H9 (cell line): Measurements from ENCODE around the gene ARRDC1. TPM values are rescaled to one million over a fixed set of nuclear protein-coding genes. Genes with fewer than 3 reads are reported as not detected.

Experiments used
- DNase-seq: peaks from one replicate; pipeline ENCODE4 v3.0.0-alpha.2; 2017
- H2AFZ ChIP-seq: one replicate; pipeline ENCODE4 v1.6.1; 2013; ENCODE audit warnings: mild to moderate bottlenecking, low read length, control low read depth, moderate library complexity
- H2AK5ac ChIP-seq: 2 replicates; pipeline ENCODE4 v1.6.1; 2013; ENCODE audit warnings: low read length, control low read depth, mixed read lengths; ENCODE audit not compliant: insufficient read length
- H2BK120ac ChIP-seq: one replicate; pipeline ENCODE4 v1.6.1; 2013; ENCODE audit warnings: low read depth, mild to moderate bottlenecking, low read length, control low read depth, inconsistent platforms; ENCODE audit not compliant: poor library complexity, severe bottlenecking
- H2BK12ac ChIP-seq: 2 replicates; pipeline ENCODE4 v1.6.1; 2013; ENCODE audit warnings: low read length, control low read depth, mixed read lengths, low read depth; ENCODE audit not compliant: insufficient read length
- H2BK15ac ChIP-seq: 2 replicates; pipeline ENCODE4 v1.6.1; 2013; ENCODE audit warnings: low read depth, low read length, control low read depth
- H2BK20ac ChIP-seq: one replicate; pipeline ENCODE4 v1.6.1; 2013; ENCODE audit warnings: low read depth, mild to moderate bottlenecking, low read length, control low read depth, inconsistent platforms; ENCODE audit not compliant: poor library complexity, severe bottlenecking
- H2BK5ac ChIP-seq: 2 replicates; pipeline ENCODE4 v1.6.1; 2013; ENCODE audit warnings: low read length, control low read depth, mixed read lengths; ENCODE audit not compliant: insufficient read length
- H3K14ac ChIP-seq: 2 replicates; pipeline ENCODE4 v1.6.1; 2013; ENCODE audit warnings: low read length, control low read depth; ENCODE audit not compliant: insufficient read depth
- H3K18ac ChIP-seq: 2 replicates; pipeline ENCODE4 v1.6.1; 2013; ENCODE audit warnings: low read depth, mild to moderate bottlenecking, mixed read lengths, low read length, control low read depth; ENCODE audit not compliant: insufficient read length
- H3K23ac ChIP-seq: 2 replicates; pipeline ENCODE4 v1.6.1; 2013; ENCODE audit warnings: low read length, control low read depth, mixed read lengths, low read depth; ENCODE audit not compliant: insufficient read length
- H3K23me2 ChIP-seq: 2 replicates; pipeline ENCODE4 v1.6.1; 2013; ENCODE audit warnings: low read depth, mild to moderate bottlenecking, mixed read lengths, low read length, control low read depth; ENCODE audit not compliant: insufficient read length, poor library complexity, severe bottlenecking
- H3K27ac ChIP-seq: 2 replicates; pipeline ENCODE4 v1.5.1; 2013; ENCODE audit warnings: low read length, control low read depth, mixed read lengths, low read depth; ENCODE audit not compliant: insufficient read length
- H3K27me3 ChIP-seq: 2 replicates; pipeline ENCODE4 v1.6.1; 2013; ENCODE audit warnings: low read length, control low read depth, inconsistent platforms; ENCODE audit not compliant: insufficient read depth
- H3K4ac ChIP-seq: 2 replicates; pipeline ENCODE4 v1.6.1; 2013; ENCODE audit warnings: low read depth, mild to moderate bottlenecking, control low read depth, inconsistent platforms, low read length, moderate library complexity
- H3K4me1 ChIP-seq: 2 replicates; pipeline ENCODE4 v1.6.1; 2013; ENCODE audit warnings: low read length, control low read depth, inconsistent platforms; ENCODE audit not compliant: insufficient read depth
- H3K4me2 ChIP-seq: 2 replicates; pipeline ENCODE4 v1.6.1; 2013; ENCODE audit warnings: low read length, control low read depth, mixed read lengths; ENCODE audit not compliant: insufficient read length, insufficient read depth
- H3K56ac ChIP-seq: 2 replicates; pipeline ENCODE4 v1.6.1; 2013; ENCODE audit warnings: low read depth, mild to moderate bottlenecking, mixed read lengths, low read length, control low read depth; ENCODE audit not compliant: insufficient read length
- H3K79me1 ChIP-seq: 2 replicates; pipeline ENCODE4 v1.6.1; 2013; ENCODE audit warnings: low read depth, mild to moderate bottlenecking, moderate library complexity, low read length, control low read depth, inconsistent platforms; ENCODE audit not compliant: insufficient read depth, poor library complexity, severe bottlenecking
- H3K79me2 ChIP-seq: 2 replicates; pipeline ENCODE4 v1.6.1; 2013; ENCODE audit warnings: low read length, control low read depth, inconsistent platforms; ENCODE audit not compliant: insufficient read depth
- H3K9ac ChIP-seq: 2 replicates; pipeline ENCODE4 v1.6.1; 2013; ENCODE audit warnings: low read length, control low read depth, mixed read lengths; ENCODE audit not compliant: insufficient read length; ENCODE audit errors: extremely low read depth
- H3K9me3 ChIP-seq: one replicate; pipeline ENCODE4 v1.6.1; 2013; ENCODE audit warnings: low read depth, low read length, inconsistent platforms; ENCODE audit not compliant: control insufficient read depth
- H3T11ph ChIP-seq: one replicate; pipeline ENCODE4 v1.6.1; 2013; ENCODE audit warnings: mild to moderate bottlenecking, low read length, control low read depth, inconsistent platforms
- H4K20me1 ChIP-seq: one replicate; pipeline ENCODE4 v1.6.1; 2013; ENCODE audit not compliant: control insufficient read depth, insufficient read length, insufficient read depth
- H4K5ac ChIP-seq: 2 replicates; pipeline ENCODE4 v1.6.1; 2013; ENCODE audit warnings: low read depth, mild to moderate bottlenecking, mixed read lengths, low read length, control low read depth; ENCODE audit not compliant: insufficient read length
- H4K8ac ChIP-seq: replicated peaks from 2 replicates; pipeline ENCODE4 v1.6.1; 2013; ENCODE audit warnings: low read length, control low read depth, mixed read lengths, low read depth; ENCODE audit not compliant: insufficient read length
- H4K91ac ChIP-seq: 2 replicates; pipeline ENCODE4 v1.6.1; 2013; ENCODE audit warnings: low read depth, mild to moderate bottlenecking, moderate library complexity, mixed read lengths, low read length, control low read depth; ENCODE audit not compliant: insufficient read length
- H3K27ac Mint-ChIP-seq, 3 experiments: 2 replicates in 2 of 3; 3 replicates in 1 of 3; pipeline ENCODE4 v1.8.0; 2020 to 2021; ENCODE audit warnings: mixed read lengths in 3 of 3, mild to moderate bottlenecking in 1 of 3, moderate library complexity in 1 of 3
- H3K27me3 Mint-ChIP-seq: 2 replicates; pipeline ENCODE4 v1.8.0; 2021; ENCODE audit warnings: low read depth, mild to moderate bottlenecking, moderate library complexity, mixed read lengths
- H3K36me3 Mint-ChIP-seq, 3 experiments: 2 replicates in 2 of 3; 3 replicates in 1 of 3; pipeline ENCODE4 v1.8.0; 2020 to 2021; ENCODE audit warnings: low read depth in 3 of 3, mixed read lengths in 3 of 3; ENCODE audit not compliant: insufficient read depth in 1 of 3
- H3K4me1 Mint-ChIP-seq, 2 experiments: 2 replicates each; pipeline ENCODE4 v1.8.0; 2020; ENCODE audit warnings: mixed read lengths in 2 of 2
- H3K4me3 Mint-ChIP-seq, 2 experiments: 2 replicates in 1 of 2; 3 replicates in 1 of 2; pipeline ENCODE4 v1.8.0; 2020 to 2021; ENCODE audit warnings: mild to moderate bottlenecking in 2 of 2, mixed read lengths in 2 of 2, moderate library complexity in 1 of 2
- H3K9me3 Mint-ChIP-seq, 2 experiments: 2 replicates in 1 of 2; 3 replicates in 1 of 2; pipeline ENCODE4 v1.8.0; 2020; ENCODE audit warnings: mild to moderate bottlenecking in 2 of 2, mixed read lengths in 2 of 2, moderate library complexity in 1 of 2
- WGBS: extraction: QIAGEN DNeasy Blood & Tissue Kit; methylation state at CpG from one replicate; pipeline ENCODE4 v1.1.7; 2013; ENCODE audit warnings: missing lambda C conversion rate, low lambda C conversion rate, mixed read lengths; ENCODE audit not compliant: insufficient read length; ENCODE audit errors: extremely low coverage; 5-methylcytosine and 5-hydroxymethylcytosine counted together
- total RNA-seq: library from RNA; stranded (reverse); gene quantifications from 2 replicates; pipeline ENCODE4 v1.2.1, GENCODE V29; 2021
- TF ChIP-seq, protein P1 (sequence below): fragments of 200-600 bp; sonication (generic); conservative IDR thresholded peaks from 3 replicates; pipeline ENCODE4 v1.8.0; 2021; ENCODE audit warnings: antibody characterized with exemption, mild to moderate bottlenecking

ARRDC1 gene
- total RNA-seq, 1 experiment from 2014 or later, result 34.4 TPM

DNA sequence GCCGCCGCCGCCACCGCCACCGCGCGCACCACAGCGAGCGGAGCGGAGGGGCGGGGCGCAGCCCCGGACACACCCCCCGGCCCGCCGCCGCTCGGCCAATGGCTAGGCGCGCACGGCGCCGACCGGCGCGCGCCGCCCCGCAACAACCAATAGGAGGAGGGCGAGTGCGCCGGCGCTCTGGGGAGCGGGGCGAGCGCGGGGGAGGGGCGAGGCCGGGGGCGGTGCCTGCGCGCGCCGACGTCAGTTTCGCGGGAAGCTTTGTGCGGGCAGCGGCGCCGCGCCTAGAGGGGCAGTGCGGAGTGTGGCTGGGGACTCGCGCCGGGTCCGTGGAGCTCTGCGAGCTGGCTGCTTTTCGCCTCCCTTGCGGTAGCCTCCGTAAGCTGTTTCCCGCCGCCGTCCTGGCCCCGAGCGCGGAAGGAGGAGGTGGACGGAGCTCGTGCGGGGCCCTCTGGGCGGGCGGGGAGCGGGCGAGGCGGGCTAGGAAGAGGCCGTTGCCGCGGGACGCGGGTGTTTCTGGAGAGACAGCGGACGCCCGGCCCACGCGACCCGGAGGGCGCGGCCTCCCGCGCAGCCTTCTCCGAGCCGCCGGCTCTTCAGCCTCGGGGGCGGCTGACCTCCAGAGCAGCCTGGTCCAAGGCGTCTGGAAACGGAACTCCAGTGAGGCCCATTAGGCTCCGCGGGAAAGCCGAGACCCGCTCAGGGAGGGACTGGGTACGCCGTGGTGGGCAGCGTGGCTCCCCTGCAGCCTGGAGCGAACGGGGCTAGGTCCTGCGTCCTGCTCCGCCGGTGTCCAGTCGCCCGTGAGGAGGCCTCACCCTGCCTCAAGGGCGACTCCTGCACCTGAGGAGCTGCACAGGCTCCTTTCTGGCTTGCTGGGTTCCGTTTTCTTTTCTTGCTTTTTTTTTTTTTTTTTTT, 14.8 kb upstream of the ARRDC1 start, which contains the start of gene ZMYND19:
Gene ZMYND19, minus strand, starts transcription at position 44 of the 915 bp plus-strand sequence. CDS start 249 bp downstream, outside the sequence.
- peaks cover 22 to 38% (median 31%) of the 10 kb centered on the region in 3 experiments; a peak in 6 of 7 replicates for H3K36me3 Mint-ChIP-seq
- H4K20me1 ChIP-seq, result no peaks in the 10 kb centered on the region
- H3K4me1 Mint-ChIP-seq, result peaks cover 5 to 14% of the 10 kb centered on the region in 2 experiments; a peak in 3 of 4 replicates
- H2AFZ ChIP-seq, result no peak within 1 kb of the TSS
- no peak within 1 kb of the TSS for H2BK20ac ChIP-seq
- H3K79me1 ChIP-seq, result peaks cover 6% of the 10 kb centered on the region
- peak within 1 kb of the TSS; percentile 95 to 99 for H3K4me3 Mint-ChIP-seq
- H3K27me3 Mint-ChIP-seq, result peaks cover 13% of the 10 kb centered on the region
- H2BK12ac ChIP-seq, result no peak within 1 kb of the TSS
- H2AK5ac ChIP-seq, result no peak within 1 kb of the TSS
- H2BK15ac ChIP-seq, result no peak within 1 kb of the TSS; the same call in 1 of the 2 replicates
- no peak within 1 kb of the TSS for H3K4ac ChIP-seq
- peaks cover 4% of the 10 kb centered on the region; the same call in 1 of the 2 replicates for H3K79me2 ChIP-seq
- H3K23ac ChIP-seq, result no peak within 1 kb of the TSS
- H2BK120ac ChIP-seq, result no peak within 1 kb of the TSS
- DNase-seq, result peak; percentile 85
- H3K4me1 ChIP-seq, result peaks cover 4% of the 10 kb centered on the region; the same call in 1 of the 2 replicates
- H3K18ac ChIP-seq, result peak within 1 kb of the TSS; percentile 51
- H3K9ac ChIP-seq, result peak within 1 kb of the TSS; percentile 80
- no peaks in the 10 kb centered on the region for H3K9me3 ChIP-seq
- WGBS, result no CpG with 5 or more reads among the region's 113 CpGs
- H3K14ac ChIP-seq, result peak within 1 kb of the TSS; percentile 87
- H3K27ac ChIP-seq, result no peak within 1 kb of the TSS
- no peak within 1 kb of the TSS for H3K56ac ChIP-seq
- H3K27ac Mint-ChIP-seq, result peak within 1 kb of the TSS; percentile 12 to 98 (median 97); a peak in 3 of 7 replicates
- H3T11ph ChIP-seq, result no peak within 1 kb of the TSS
- H3K23me2 ChIP-seq, result peaks cover 9% of the 10 kb centered on the region
- no peak within 1 kb of the TSS for H4K91ac ChIP-seq
- H4K5ac ChIP-seq, result no peak within 1 kb of the TSS
- no peak within 1 kb of the TSS for H2BK5ac ChIP-seq
- no peak within 1 kb of the TSS for H4K8ac ChIP-seq
- no peaks in the 10 kb centered on the region; a peak in 1 of 5 replicates for H3K9me3 Mint-ChIP-seq
- H3K4me2 ChIP-seq, result peak within 1 kb of the TSS; percentile 95
- H3K27me3 ChIP-seq, result no peaks in the 10 kb centered on the region
- TF ChIP-seq, protein P1, sequence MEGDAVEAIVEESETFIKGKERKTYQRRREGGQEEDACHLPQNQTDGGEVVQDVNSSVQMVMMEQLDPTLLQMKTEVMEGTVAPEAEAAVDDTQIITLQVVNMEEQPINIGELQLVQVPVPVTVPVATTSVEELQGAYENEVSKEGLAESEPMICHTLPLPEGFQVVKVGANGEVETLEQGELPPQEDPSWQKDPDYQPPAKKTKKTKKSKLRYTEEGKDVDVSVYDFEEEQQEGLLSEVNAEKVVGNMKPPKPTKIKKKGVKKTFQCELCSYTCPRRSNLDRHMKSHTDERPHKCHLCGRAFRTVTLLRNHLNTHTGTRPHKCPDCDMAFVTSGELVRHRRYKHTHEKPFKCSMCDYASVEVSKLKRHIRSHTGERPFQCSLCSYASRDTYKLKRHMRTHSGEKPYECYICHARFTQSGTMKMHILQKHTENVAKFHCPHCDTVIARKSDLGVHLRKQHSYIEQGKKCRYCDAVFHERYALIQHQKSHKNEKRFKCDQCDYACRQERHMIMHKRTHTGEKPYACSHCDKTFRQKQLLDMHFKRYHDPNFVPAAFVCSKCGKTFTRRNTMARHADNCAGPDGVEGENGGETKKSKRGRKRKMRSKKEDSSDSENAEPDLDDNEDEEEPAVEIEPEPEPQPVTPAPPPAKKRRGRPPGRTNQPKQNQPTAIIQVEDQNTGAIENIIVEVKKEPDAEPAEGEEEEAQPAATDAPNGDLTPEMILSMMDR, result no peak; the same call in 2 of the 3 replicates
